ENCODE results near the gene PYDC1. TPM values are rescaled to one million over a fixed set of nuclear protein-coding genes. Genes with fewer than 3 reads are reported as not detected.
"Not testable (repeated sequence)": the region's sequence is repeated elsewhere in the genome, so short reads cannot be mapped to it uniquely, and the experiment has no call there.

The PYDC1 gene
- total RNA-seq, 1 donor from 2014 or later: not detected

GRCh38 chr16:31221357-31222160, 4.6 kb upstream of the PYDC1 start:
- DNase-seq (ENCODE audit: low spot score): no peak

GRCh38 chr16:31219154-31219741, 2.3 kb upstream of the PYDC1 start:
- no peak for DNase-seq (ENCODE audit: low spot score)

GRCh38 chr16:31217136-31217530, 198 bp upstream of the PYDC1 start:
- no peak for DNase-seq (ENCODE audit: low spot score)

GRCh38 chr16:31215287-31216162, 1.4 kb downstream of the PYDC1 start:
- no peak for DNase-seq (ENCODE audit: low spot score)

- no peak for DNase-seq (ENCODE audit: low spot score)
Measured at GRCh38 chr16:31214708-31215286, 2.1 kb downstream of the PYDC1 start.

GRCh38 chr16:31213877-31214707, 2.8 kb downstream of the PYDC1 start, which contains the start of gene TRIM72:
TSS of gene TRIM72 (plus strand) at chr16:31214119. CDS start at chr16:31214739, 620 bp downstream.
- DNase-seq (ENCODE audit: low spot score): no peak

- no peak for DNase-seq (ENCODE audit: low spot score)
Measured at GRCh38 chr16:31213342-31213741, 3.6 kb downstream of the PYDC1 start.

- DNase-seq (ENCODE audit: low spot score): no peak
Measured at GRCh38 chr16:31206776-31207175, 10.2 kb downstream of the PYDC1 start.

- no peak for DNase-seq (ENCODE audit: low spot score)
Measured at GRCh38 chr16:31204871-31205666, 11.9 kb downstream of the PYDC1 start.

GRCh38 chr16:31202414-31203375, 14.2 kb downstream of the PYDC1 start, which contains the start of gene PYCARD:
TSS of gene PYCARD (minus strand) at chr16:31202760. CDS start at chr16:31202690, 70 bp downstream.
- peak; percentile 70 for DNase-seq (ENCODE audit: low spot score)

- peak; percentile 54 for DNase-seq (ENCODE audit: low spot score)
Measured at GRCh38 chr16:31201582-31202413, 15.1 kb downstream of the PYDC1 start.

- DNase-seq (ENCODE audit: low spot score): no peak
Measured at GRCh38 chr16:31200821-31201568, 15.9 kb downstream of the PYDC1 start.

GRCh38 chr16:31200111-31200510, 16.8 kb downstream of the PYDC1 start:
- not testable (repeated sequence) for DNase-seq (ENCODE audit: low spot score)

GRCh38 chr16:31199430-31200041, 17.4 kb downstream of the PYDC1 start:
- DNase-seq (ENCODE audit: low spot score): no peak

- no peak for DNase-seq (ENCODE audit: low spot score)
Measured at GRCh38 chr16:31198207-31198882, 18.6 kb downstream of the PYDC1 start.

Measured in ureter (tissue), 1 donor.